GM10847 (cell line): Measurements from ENCODE around the gene NCCRP1.

Experiments used
- POLR2A ChIP-seq: IDR thresholded peaks from 2 replicates; pipeline ENCODE4 v1.6.1; 2011; ENCODE audit not compliant: insufficient read length; ENCODE audit errors: extremely low read depth

Gene NCCRP1

GRCh38 chr19:39187552-39187943 is 9.2 kb upstream of the NCCRP1 start:
- no peak for TF ChIP-seq POLR2A

- no peak for TF ChIP-seq POLR2A
Measured at GRCh38 chr19:39188960-39189359, 7.8 kb upstream of the NCCRP1 start.

- TF ChIP-seq POLR2A, result no peak
Measured at GRCh38 chr19:39190768-39191167, 6.0 kb upstream of the NCCRP1 start.

GRCh38 chr19:39192846-39193245 is 3.9 kb upstream of the NCCRP1 start:
- TF ChIP-seq POLR2A, result no peak

GRCh38 chr19:39193803-39194202 is 3.0 kb upstream of the NCCRP1 start:
- no peak for TF ChIP-seq POLR2A

- TF ChIP-seq POLR2A, result no peak
Measured at GRCh38 chr19:39194832-39195542, 1.8 kb upstream of the NCCRP1 start.

- no peak for TF ChIP-seq POLR2A
Measured at GRCh38 chr19:39195755-39196154, 1.0 kb upstream of the NCCRP1 start.

GRCh38 chr19:39196320-39196719 is 444 bp upstream of the NCCRP1 start:
- TF ChIP-seq POLR2A, result no peak

- no peak for TF ChIP-seq POLR2A
Measured at GRCh38 chr19:39197808-39198207, 1.0 kb downstream of the NCCRP1 start.

- TF ChIP-seq POLR2A, result no peak
Measured at GRCh38 chr19:39199025-39199424, 2.3 kb downstream of the NCCRP1 start.

GRCh38 chr19:39200066-39200802 is 3.5 kb downstream of the NCCRP1 start:
- TF ChIP-seq POLR2A, result no peak

- TF ChIP-seq POLR2A, result no peak
Measured at GRCh38 chr19:39200803-39201115, 4.0 kb downstream of the NCCRP1 start.

- TF ChIP-seq POLR2A, result no peak
Measured at GRCh38 chr19:39202998-39203355, 6.2 kb downstream of the NCCRP1 start.

GRCh38 chr19:39203372-39204341 is 6.9 kb downstream of the NCCRP1 start, which contains the start of gene SYCN:
Gene SYCN (minus strand): TSS chr19:39204263. CDS start chr19:39204254, 9 bp downstream.
- TF ChIP-seq POLR2A, result no peak

GRCh38 chr19:39205449-39205764 is 8.6 kb downstream of the NCCRP1 start:
- TF ChIP-seq POLR2A, result no peak

GRCh38 chr19:39206122-39206521 is 9.4 kb downstream of the NCCRP1 start:
- TF ChIP-seq POLR2A, result no peak
